22Rv1 (cell line): Measurements from ENCODE around the gene UBC.

Source experiments
- ZFX ChIP-seq: fragments of 450-650 bp; IDR thresholded peaks from 2 replicates; pipeline ENCODE4 v1.6.1; 2017; ENCODE audit warnings: antibody characterized with exemption, borderline replicate concordance
- TF ChIP-seq, protein P1 (sequence below): fragments of 450-650 bp; IDR thresholded peaks from 2 replicates; pipeline ENCODE4 v1.5.1; 2017; ENCODE audit warnings: mild to moderate bottlenecking

DNA sequence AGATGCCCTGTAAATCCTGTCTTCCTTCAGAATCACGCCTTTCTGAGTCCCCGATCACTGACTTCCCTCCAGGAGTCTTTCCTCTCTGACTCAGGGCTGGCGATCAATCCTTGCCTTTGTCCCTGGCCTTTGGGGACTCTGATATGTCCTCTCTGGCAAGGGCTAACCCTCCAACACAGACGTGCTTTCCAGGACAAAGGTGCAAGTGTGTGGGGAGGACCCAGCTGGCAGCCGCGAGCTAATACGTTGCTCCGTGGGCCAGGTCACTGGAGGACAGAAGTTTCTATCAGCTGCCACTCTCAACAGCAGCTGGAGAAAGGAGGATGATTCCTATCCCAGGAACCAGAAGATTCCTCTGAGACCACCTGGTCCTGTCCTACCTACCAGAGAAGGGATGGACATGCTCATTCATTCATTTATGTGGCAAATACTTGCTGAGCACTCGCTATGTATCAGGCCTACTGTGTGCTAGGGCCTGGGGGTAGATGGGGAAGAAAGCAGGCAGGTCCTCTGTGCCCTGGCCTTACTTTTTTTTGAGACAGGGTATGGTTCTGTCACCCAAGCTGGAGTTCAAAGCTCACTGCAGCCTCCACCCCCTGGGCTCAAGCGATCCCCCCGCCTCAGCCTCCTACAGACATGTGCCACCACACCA lies 42.3 kb downstream of the UBC start:
- TF ChIP-seq, protein P1, sequence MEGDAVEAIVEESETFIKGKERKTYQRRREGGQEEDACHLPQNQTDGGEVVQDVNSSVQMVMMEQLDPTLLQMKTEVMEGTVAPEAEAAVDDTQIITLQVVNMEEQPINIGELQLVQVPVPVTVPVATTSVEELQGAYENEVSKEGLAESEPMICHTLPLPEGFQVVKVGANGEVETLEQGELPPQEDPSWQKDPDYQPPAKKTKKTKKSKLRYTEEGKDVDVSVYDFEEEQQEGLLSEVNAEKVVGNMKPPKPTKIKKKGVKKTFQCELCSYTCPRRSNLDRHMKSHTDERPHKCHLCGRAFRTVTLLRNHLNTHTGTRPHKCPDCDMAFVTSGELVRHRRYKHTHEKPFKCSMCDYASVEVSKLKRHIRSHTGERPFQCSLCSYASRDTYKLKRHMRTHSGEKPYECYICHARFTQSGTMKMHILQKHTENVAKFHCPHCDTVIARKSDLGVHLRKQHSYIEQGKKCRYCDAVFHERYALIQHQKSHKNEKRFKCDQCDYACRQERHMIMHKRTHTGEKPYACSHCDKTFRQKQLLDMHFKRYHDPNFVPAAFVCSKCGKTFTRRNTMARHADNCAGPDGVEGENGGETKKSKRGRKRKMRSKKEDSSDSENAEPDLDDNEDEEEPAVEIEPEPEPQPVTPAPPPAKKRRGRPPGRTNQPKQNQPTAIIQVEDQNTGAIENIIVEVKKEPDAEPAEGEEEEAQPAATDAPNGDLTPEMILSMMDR: no peak
- no peak for TF ChIP-seq ZFX
